Islet of Langerhans (tissue), 1 donor: ENCODE measurements around the gene NOMO2.
"Not testable (repeated sequence)": the region's sequence is repeated elsewhere in the genome, so short reads cannot be mapped to it uniquely, and the experiment has no call there.

Experiments used
- FAIRE-seq: peaks from one replicate; lab custom pipeline; 2011; peaks lifted over from hg19 to GRCh38; lab: Jason Lieb, UNC

The NOMO2 gene

GRCh38 chr16:18561727-18562314 is at the start of gene NOMO2:
NOMO2 (minus strand) TSS chr16:18562097; CDS start chr16:18562040, 57 bp downstream.
- FAIRE-seq, result not testable (repeated sequence)

- not testable (repeated sequence) for FAIRE-seq
These were observed 48.4 kb upstream of the NOMO2 start for GRCh38 chr16:18610147-18610803.

GRCh38 chr16:18608271-18608670 is 46.4 kb upstream of the NOMO2 start:
- not testable (repeated sequence) for FAIRE-seq

- FAIRE-seq, result not testable (repeated sequence)
These were observed 41.8 kb upstream of the NOMO2 start for GRCh38 chr16:18603572-18604246.

GRCh38 chr16:18598582-18598981 is 36.7 kb upstream of the NOMO2 start:
- not testable (repeated sequence) for FAIRE-seq

- FAIRE-seq, result peak; percentile 38
These were observed 35.8 kb upstream of the NOMO2 start for GRCh38 chr16:18597734-18598133.

- FAIRE-seq, result not testable (repeated sequence)
These were observed 35.4 kb upstream of the NOMO2 start for GRCh38 chr16:18597319-18597718.

- not testable (repeated sequence) for FAIRE-seq
These were observed 33.9 kb upstream of the NOMO2 start for GRCh38 chr16:18595796-18596195.

- not testable (repeated sequence) for FAIRE-seq
These were observed 33.0 kb upstream of the NOMO2 start for GRCh38 chr16:18594880-18595279.

GRCh38 chr16:18593904-18594303 is 32.0 kb upstream of the NOMO2 start:
- not testable (repeated sequence) for FAIRE-seq

GRCh38 chr16:18592982-18593381 is 31.1 kb upstream of the NOMO2 start:
- not testable (repeated sequence) for FAIRE-seq

GRCh38 chr16:18591908-18592307 is 30.0 kb upstream of the NOMO2 start:
- not testable (repeated sequence) for FAIRE-seq

GRCh38 chr16:18591441-18591840 is 29.5 kb upstream of the NOMO2 start:
- FAIRE-seq, result not testable (repeated sequence)

- FAIRE-seq, result not testable (repeated sequence)
These were observed 27.9 kb upstream of the NOMO2 start for GRCh38 chr16:18589806-18590205.

GRCh38 chr16:18586560-18587540 is 25.0 kb upstream of the NOMO2 start:
- FAIRE-seq, result not testable (repeated sequence)

- not testable (repeated sequence) for FAIRE-seq
These were observed 23.9 kb upstream of the NOMO2 start for GRCh38 chr16:18585789-18586188.

GRCh38 chr16:18582902-18583301 is 21.0 kb upstream of the NOMO2 start:
- no peak for FAIRE-seq

- FAIRE-seq, result not testable (repeated sequence)
These were observed 18.5 kb upstream of the NOMO2 start for GRCh38 chr16:18580396-18580795.

- not testable (repeated sequence) for FAIRE-seq
These were observed 17.4 kb upstream of the NOMO2 start for GRCh38 chr16:18579261-18579660.

- FAIRE-seq, result not testable (repeated sequence)
These were observed 16.0 kb upstream of the NOMO2 start for GRCh38 chr16:18577942-18578341.

- FAIRE-seq, result not testable (repeated sequence)
These were observed 14.0 kb upstream of the NOMO2 start for GRCh38 chr16:18575945-18576344.
